Cerebellar nuclear complex (tissue), 1 donor: ENCODE measurements around the gene ADGRG1.

Experiments
- DNase-seq, 2 experiments: peaks; one replicate each; lab custom pipeline; 2025; lab: John Stamatoyannopoulos, UW

The ADGRG1 gene

DNA sequence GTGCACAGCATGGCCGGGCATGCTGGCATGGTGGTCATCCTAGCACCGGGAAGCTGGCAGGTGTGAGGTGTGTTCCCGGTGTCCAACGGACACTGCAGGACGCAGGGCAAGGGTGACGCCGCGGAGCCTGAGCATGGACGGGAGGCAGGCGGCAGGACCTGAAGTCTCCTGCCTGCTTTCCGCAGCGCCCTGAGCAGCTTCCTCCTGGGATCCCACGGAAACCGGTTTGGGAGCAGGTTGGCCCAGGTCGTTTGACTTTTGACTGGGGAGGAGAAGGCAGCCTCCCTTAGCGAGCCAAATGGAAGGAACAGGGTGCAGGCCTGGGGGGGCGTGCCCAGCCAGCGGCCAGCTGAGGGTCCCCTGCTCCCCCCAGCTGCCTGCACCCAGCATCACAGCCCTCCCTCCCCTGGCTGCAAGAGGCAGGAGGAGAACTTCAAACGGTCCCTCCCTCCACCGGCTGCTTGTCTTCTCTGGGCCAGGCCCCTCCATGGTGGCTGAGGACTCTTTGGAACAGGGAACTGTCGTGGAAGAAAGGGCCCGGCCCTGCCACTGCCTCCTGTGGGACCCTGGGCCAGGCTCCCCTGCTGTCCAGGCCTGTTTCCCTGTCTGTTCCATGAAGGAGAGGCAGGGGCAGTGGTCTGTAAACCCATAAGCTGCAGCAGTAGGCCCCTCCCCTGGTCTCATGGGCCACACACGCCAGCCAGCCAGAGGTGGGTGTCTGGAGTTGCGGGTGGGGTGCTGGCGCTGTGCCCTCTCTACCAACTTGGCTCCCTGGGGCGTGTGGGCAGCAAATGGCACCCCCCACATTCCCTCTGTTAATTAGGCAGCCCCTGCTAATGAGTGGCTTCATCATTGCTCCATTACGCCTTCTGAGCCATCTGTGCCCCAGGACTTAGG is 7.8 kb upstream of the ADGRG1 start:
- no peak for DNase-seq

- no peak for DNase-seq
Measured at GRCh38 chr16:57621521-57622271, 6.7 kb upstream of the ADGRG1 start.

GRCh38 chr16:57622361-57623250 is 5.8 kb upstream of the ADGRG1 start:
- no peak for DNase-seq

DNA sequence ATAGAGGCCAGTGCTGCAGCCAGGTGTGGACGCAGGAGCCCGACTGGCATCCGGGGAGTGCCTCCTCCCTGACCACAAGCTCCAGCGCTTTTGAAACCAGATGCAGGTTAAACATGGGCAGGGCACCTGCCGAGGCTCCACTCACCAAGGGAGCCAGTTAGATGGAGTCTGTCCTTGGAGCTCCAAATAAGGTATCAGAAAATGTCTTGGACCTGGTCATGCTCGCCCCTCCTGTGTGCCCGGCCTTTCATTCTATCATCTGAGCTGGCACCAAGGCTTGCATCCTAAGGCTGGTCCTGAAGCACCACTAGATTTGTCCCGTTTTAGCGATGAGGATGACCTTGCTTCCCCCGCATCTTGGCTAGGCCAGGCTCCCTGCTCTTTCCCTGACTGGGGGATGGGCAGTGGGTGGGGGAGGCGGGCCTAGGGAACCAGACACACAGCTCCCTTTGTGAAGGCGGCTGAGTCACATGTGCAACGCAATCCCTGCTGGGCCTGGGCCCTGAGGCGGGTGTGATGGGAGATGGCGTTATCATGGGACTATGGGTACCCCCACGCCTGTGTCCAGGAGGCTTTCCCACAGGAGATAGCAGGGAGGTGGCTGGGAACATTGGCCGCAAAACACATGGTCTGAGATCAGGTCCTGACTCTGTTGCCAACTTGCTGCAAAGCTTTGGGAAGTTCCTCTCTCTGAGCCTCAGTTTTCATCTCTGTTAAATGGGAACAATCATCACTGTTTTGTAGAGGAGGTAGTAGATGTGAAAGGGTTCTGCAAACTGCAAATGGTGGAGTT is 5.0 kb upstream of the ADGRG1 start:
- no peak for DNase-seq

DNA sequence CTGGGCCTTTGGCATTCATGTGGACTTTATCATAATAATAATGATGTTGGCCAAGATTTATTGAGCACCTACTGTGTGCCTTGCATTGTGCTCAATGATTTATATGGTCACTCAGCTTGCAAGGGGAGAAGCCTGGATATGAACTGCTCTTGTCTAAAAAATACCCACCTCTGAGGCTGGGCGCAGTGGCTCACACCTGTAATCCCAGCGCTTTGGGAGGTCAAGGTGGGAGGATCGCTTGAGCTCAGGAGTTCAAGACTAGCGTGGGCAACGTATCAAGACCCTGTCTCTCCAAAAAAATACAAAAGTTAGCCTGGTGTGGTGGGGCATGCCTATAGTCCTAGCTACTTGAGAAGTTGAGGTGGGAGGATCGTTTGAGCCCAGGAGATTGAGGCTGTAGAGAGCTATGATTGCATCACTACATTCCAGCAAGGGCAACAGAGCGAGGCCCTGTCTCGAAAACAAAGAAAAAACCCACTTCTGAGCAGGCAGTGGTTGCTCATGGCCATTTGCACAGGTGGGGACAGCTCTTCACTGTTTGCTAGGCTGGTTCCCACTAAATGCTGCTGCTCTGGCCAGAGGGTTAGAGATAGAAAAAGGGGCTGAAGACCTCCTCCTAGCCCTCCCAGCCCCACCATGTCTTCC is 4.3 kb upstream of the ADGRG1 start:
- no peak for DNase-seq

DNA sequence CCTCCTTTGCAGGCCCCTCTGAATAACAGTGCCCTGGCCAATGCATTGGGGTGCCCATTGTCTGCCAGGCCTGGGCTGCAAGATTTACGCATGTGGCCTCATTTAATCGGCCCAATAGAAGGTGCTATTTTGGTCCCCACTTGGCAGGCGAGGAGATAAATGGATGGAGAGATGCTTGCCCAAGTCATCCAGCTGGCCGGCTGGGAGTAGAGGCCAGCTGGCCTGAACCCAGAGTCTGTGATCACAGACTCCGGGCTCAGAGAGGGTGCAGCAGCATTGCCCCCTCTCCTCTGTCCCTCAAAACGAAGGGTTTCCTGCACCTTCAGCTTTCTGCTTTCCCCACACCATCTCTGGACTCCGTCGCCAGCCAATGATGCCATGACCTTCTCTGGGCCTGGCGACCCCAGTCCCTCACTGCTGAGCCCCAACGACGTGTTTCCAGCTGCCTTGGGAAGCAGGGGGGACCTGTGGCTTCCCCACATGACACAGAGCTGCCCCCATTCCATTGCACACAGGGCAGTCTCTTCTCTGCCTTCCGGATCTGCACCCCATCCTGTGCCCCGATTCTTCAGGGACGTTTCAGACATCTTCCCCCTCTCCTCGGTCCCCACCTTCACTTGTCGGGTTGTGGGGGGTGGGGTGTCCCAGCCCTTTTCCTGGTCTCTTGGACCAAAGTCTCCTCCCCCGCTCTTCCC is 3.5 kb upstream of the ADGRG1 start:
- peak; percentile 52 to 55 for DNase-seq

DNA sequence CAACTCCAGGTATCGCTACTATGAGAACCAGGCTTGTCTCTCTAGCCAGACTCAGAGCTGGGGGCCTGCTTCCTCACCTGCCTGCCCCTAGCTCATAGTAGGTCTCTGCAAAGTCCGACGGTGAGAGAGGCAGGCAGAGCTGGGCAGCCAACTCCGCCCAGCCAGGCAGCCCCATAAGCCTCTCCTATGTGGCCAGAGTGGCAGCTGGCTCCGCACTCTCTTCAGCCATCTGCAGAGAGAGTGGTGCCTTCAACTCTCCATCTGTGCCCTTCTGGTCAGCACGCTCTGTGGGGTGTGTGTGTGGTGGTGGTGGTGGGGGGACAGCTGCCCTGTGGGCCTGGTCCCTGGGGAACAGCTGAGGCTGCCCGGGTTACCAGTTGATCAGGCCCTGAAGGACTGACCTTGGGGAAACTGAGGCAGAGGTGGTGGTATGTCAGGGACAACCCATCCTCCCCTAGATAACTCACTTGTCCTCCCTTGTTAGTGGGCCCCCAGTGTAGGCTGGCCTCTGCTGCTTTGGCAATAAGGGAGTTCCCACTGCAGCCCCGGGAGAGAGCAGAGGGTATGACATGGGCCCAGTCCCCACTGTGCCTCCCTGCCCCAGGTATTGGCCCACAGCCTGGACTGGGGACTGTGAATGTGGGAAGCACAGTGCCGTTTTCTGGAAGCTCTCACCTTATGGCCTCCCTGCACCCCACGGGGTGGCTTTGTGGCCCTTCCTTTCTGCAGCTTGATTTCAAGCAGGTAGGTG is 1.8 kb upstream of the ADGRG1 start:
- no peak for DNase-seq

GRCh38 chr16:57627184-57627871 is 1.1 kb upstream of the ADGRG1 start:
- no peak for DNase-seq

DNA sequence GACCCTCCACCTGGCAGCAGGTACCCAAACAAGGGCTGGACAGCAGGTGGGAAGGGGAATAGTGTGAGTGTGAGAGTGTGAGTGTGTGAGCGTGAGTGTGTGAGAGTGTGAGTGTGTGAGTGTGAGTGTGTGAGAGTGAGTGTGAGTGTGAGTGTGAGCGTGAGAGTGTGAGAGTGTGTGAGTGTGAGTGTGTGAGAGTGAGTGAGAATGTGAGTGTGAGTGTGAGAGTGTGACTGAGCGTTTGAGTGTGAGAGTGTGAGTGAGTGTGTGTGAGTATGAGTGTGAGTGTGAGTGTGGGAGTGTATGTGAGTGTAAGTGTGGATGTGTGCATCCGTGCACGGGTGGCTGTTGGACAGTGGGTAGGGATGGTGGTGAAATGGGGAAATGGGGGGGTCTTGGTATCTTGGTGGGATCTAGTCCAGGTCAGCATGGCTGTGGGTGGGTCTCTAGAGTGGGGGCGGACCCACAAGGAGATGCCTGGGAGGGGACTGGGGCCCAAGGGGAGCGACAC is 408 bp downstream of the ADGRG1 start:
- no peak for DNase-seq

DNA sequence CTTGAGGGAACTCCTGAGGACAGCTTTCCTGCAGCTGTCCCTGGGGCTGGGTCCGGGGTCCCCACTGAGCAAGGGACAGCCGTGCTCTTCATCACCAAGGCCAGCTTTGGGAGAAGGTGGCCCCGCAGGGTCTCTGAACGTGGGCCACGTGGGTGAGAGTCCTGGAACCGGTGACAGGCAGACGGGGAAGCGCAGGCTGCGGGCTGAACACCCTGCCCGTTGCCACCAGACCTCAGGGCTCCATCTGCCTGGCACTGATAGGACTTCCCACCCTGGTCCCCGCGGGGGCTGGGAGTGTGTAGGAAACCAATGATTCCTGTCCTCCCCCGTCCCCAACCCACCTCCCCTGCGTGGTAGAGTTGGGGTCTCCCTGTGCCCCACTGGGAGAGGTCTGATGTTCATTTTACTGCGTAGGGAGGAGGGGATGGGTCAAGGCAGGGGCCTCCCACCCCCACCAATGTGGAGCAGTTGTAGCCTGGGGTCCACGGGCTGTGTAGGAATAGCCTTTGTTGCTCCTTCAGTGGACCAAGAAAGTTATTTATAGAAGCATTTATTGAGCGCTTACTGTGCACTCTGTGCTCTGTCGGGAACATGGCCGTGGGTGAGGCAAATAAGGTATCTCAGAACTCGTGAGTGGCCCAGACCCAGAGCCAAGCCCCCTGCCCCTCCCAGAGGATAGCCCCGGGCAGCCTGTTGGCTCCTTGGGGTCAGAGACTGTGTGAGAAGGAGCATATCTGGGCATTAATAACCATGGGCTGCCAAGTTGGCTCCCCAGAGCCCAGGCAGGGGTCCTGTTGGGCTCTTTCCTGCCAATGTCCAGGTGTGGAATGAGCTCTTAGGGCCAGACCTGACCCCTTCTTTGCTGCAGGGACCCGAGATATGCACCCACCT is 1.3 kb downstream of the ADGRG1 start:
- no peak for DNase-seq

DNA sequence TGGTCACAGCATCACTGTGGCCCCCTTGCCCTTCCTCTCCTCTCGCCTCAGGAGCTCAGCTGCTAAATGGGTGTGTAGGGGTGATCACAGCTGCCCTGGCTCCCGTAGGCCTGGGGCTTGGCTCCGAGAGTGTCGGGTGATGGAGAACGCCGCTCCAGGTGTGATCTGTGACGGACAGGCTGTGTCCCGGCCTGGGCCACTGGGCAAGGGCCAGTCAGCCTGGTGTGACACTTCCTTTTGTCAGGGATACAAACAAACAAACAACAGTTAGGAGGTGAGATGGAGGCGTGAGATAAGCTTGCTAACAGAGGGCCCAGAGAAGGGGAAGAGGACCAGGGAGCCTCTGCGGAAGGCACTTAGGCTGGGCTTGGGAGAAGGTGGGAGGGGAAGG is 2.0 kb downstream of the ADGRG1 start:
- no peak for DNase-seq

DNA sequence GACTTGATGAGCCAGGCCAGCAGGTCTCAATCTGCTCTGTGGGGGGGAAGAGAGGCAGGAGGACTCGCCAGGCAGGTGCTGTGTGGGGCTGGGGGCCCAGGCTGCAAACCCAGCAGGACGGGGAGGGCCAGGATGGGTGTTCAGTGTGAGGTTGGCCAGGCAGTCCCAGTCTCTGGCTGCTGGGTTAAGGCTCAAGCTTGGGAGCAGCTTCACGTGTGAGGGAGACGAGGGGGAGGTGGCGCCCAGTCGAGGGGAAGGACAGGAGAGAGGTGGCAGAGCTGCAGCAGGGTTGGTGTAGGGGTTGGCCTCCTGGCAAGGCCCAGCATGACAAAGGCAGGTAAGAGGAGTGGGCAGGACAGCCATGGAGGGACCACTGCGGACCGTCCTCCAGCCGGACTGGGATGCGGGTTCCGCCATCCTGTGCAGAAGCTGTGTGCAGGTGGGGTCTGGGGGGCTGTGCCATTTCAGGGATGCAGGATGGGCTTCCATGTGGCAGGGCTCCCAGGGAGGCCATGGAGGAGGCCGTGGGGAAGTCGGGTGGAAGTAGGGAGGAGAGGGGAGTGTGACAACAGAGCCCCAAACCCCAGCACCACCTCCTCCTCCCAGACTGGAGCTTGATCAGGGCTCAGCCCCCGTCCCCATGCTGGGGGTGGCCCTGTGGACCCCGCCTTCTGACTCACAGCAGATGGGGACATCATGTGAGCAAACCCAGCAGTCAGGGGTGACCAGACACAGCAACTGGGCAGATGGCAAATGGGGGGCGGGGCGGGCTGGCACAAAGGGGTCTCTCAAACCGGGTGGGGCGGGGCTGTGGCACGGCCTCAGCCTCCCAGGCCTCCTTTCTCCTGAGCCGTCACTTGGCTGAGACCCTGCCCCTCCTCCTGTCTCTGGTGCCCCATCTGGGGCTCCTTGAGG is 2.8 kb downstream of the ADGRG1 start:
- no peak for DNase-seq

DNA sequence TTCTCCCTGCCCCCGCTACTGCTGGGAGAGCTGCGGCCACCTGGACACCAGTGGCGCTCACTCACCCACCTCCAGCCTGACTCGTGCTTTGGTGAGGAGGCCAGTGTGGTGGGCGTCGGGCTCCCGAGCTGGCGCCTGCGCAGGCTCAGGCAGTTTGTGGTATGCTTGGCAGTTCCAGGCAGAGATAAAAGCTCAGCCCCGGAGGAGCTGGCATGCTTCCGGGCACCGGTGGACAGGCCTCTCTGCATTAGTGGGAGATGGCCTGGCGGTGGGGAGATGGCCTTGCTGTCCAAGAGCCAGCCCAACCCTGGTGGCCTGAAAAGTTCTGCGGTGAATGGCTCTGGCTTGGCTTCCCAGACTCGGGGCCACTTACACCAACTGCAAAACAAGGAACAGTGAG is 4.1 kb downstream of the ADGRG1 start:
- DNase-seq = no peak

- DNase-seq = no peak
Measured at GRCh38 chr16:57633383-57634064, 5.1 kb downstream of the ADGRG1 start.

DNA sequence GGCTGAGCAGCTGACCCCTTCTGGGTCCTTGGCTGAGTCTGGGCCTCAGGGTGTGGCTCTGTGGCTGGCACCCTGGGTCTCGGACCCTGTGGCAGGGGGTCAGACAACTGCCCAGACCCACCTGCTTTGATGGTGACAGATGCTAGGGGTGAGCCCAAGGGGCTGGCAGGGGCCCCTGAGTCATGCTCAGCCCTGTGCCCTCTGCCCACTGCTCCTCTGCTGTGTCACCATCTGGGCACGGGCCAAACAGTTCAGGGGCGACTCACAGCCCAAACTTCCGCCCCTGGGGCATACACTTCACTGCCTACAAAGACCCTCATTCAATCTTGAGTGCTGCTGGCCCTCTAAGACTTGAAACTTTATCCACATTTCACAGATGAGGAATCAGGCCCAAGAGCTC is 5.7 kb downstream of the ADGRG1 start:
- DNase-seq = no peak
